HuH-7.5 (cell line): ENCODE results near the gene IL20RA.

Experiments used
- DNase-seq: peaks from one replicate; pipeline ENCODE4 v3.0.0; 2011; ENCODE audit warnings: low spot score

Gene IL20RA

DNA sequence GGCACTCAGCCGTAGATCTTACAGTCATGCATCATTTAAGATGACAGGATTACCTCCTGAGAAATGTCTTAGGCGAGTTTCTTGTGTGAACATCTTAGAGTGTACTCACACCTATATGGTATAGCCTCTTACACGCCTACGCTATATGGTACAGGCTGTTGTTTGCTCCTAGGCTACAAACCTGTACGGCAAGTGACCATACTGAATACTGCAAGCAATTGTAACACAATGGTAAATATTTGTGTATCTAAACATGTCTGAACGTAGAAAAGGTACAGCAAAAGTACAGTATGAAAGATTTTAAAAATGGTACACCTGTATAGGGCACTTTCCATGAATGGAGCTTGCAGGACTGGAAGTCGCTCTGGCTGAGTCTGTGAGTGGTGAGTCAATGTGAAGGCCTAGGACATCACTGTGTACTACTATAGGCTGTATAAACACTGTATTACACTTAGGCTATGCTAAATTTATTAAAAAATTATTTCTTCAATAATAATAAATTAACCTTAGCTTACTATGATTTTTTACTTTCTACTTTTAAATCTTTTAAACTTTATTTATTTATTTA, 541 bp upstream of the IL20RA start:
- no peak for DNase-seq

DNA sequence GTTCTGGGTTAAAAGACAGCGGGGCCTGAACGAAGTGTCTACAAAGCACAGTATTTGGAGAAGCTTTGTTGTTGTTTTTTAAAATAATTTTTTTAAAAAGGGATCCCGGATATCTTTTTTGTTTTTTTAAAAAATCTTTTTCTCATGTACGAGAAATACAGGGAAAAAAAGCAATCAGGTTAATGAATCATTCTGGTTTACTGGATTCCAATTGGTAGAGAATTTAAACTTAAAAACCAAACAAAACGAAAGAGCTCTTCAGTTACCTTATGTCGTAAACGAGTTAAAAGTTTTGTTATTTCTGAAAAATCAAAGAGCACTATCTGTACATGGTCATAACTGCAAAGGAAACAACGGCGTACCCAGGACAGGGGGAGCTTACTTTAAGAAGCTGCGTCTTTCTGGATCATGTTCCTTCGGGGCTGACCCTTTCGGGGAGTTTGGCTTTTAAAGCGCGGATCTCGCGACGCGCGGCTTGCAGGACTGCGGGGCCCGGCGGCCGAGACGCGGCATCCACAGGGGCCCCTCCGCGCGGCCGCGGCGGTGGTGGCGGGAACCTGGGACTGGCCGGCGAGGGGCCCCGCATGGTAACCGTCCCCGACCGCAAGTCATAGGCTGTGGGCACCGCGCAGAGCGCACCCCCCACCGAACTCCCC, 927 bp downstream of the IL20RA start:
- DNase-seq: peak; percentile 10

DNA sequence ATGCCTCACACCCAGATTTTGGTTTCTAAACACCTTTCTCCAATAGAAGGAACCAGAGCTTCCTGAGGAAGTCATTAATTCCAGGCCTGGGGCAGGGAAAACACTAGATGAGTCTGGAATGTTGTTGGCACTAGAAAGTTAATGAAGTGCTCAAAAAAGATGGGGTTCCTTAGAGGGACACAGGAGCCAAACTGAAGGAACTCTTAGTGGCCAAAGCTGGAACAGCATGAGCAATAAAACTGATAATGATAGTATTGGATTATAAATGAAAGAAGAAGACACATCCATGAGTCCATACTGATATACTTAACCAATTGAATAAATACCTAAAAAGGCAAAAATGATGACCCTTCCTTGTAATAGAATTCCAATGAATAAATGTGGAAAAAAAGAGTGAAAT, 4.4 kb downstream of the IL20RA start:
- DNase-seq: no peak

DNA sequence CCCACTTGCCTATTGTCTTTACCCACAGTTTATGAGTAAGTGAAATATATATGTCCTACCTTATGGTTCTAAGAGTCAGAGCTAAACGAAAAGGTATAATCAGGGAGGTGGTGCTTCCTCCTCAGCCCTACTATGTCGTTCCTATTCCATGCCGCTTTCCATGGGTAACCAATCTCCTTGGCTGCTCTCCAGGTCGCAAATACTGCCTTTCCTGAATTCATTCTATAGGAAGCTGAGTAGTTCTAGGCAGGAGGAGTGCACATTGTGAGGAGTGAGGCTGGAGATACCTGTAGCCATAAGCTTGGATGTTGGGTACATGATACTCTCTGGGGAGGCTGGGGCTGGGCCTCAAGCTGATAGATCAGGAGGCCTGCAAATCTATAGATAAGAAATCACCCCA, 5.8 kb downstream of the IL20RA start:
- no peak for DNase-seq

DNA sequence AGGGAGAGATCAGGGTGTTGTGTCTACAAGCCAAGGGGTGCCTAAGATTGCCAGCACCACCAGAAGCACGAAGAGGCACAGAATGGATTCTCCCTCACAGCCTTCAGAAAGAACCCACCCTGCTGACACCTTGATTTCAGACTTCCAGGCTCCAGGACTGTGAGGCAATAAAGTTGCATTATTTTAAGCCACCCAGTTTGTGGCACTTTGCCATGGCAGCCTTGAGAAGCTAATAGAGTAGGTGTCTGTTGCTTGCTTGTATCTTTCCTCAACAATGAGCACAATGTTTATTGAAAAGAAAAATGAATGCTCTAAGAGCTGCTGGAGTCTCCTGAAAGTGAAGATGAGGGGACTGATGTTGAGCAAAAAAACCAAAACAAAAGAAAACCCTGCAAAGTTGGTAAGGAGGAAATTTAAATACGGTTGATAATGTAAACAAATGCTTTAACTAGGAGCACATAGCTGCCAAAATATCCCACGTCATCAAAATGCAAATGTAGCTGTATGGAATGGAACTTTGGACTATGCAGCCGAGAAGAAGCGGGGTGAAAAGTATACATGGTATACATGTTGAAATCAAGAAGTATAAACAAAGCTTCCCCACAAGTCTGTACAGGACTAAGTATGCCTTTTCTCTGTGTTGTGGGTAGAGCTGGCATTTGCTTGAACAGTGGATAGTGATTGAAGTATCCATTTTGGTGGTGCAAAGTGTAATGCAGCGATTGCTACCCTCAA, 8.0 kb downstream of the IL20RA start:
- DNase-seq: no peak

DNA sequence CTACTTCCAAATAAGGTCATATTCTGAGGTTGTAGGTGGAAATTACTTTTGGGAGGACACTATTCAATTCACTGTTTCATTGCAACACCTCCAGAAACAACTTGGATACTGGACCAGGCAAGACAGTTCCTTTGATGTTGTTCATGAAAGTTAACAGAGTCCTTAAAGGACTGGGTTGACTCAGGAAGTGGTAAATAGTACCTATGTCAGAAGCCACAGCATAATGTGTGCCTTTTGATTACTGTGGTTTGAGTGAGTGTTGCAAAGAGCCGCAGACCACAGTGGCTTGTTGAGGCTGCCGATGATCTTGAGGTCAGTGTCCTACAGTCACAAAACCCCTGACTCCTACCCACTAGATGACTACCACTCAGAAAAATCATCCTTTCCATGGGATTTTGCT, 10.9 kb downstream of the IL20RA start:
- no peak for DNase-seq

DNA sequence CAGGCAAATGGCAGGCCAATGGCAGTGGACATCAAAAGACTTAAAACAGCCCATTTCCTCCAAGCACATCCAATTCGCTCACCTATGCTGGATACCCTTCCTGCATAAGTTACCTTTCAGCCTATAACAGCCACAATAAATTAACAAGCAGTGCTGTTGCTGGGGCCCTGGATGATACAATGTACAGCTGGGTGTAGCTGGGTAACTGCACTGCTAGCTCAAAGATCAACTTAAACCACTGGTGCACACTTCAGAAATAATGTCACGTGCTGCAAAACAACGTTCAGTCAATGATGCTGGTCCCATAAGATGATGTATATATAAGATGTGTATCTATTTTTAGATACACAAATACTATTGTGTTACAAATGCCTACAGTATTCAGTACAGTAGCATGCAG, 13.6 kb downstream of the IL20RA start:
- no peak for DNase-seq

DNA sequence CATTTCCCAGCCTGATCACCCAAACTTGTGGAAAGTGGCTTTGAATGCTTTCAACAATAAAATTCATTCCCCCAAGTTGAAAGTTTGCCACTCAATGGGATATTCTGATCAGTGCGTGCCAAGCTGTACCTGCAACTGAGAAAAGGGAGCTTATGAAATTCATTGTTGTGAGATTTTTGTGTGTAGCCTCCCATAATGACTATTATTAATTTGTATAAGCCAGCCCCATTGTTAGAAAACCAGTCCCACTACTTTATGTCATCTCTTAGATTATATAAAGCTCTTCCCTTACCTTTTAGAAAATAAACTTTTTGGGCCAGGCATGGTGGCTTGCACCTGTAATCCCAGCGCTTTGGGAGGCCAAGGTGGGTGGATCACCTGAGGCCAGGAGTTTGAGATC, 15.9 kb downstream of the IL20RA start:
- no peak for DNase-seq

DNA sequence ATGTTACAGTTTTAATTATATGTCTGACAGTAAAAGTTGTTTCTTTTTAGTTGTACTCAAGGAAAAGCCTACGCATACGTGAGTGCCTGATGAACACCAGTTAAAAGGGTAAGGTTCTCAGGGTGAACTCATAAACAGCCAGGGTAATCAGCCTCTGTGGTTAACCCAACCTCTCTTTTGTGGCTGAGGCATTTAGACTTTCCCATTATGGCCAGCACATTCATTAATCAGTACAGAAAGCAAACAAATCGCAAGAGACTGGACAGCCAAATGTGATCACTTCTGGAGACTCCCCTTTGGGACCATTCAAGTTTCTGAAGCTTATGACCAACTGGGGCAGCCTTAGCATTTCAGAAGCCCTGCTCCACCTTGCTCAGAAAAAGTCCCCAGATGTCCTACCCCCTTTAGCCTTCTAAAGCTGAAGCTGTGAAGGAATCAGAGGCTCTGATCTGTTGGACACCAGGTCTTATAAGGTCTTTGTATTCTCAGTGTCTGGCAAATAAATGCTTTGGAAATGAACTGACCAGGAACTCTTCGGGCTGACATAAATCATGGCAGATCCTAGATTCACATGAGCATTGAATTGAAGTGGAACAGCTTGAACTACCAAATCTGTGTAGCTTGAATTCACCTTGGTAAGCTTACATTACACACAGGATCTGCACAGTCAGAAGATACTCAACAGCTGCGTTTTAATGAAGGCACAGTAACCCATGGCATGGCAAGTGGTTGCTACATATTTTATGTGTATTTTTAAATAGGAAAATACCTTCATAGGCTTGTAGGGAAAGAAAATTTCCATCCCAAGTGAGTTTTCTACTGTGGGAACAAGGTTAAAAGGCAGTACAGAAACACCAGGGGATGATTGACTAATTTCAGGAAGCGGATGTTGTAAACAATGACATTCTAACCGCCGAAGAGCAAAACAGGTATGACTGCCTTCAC, 18.7 kb downstream of the IL20RA start:
- no peak for DNase-seq

DNA sequence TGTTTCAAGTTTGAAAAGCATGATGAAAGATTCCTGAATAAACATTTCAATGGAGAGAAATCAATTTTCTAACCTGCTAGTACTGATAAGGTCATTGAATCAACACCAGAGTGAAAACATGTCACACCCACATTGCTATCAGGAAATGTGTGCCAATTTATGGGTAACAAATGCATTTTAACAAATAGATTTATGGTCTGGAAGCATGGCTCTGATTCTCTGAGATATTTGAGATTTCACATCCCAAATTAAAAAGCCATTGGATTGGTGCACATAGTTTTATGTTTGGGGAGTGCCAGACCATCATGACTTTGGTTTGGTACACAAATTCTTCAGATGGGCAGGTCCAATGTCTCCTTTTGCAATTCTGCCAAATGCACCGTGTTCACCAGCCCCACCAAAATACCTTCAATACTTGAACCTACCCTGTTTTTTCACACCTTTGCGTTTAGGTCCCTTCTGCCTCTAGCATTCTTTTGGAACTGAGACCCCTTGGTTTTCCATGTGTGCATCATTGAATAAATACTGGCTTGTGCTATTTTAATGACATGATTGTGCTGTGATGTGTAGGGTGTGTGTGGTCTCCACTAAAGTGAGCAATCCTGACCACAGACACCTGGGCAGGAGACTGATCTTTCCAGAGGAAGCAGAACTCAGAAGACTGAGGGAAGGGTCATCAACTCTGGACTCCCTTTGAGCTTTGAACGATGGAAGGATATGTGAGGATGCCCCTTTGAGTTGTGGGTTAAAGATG, 20.4 kb downstream of the IL20RA start:
- DNase-seq: no peak

DNA sequence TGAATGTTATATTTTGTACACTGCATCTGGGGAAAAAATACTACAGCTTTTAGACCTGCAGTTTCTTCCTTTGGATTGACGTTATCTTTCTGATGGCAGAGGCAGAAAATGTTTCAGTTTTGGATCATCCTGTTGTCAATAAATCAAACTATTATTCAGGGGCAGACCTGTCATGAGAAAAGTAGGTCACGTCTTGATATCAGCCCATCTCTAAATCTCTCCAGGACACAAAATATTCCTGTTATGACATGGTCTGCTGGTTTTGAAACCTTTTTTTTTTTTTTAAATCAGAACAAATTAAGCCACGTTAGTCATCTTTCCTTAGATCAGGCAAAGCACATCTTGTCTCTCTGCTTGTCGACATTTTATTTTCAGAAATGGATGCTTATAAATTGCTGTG, 24.0 kb downstream of the IL20RA start:
- no peak for DNase-seq

DNA sequence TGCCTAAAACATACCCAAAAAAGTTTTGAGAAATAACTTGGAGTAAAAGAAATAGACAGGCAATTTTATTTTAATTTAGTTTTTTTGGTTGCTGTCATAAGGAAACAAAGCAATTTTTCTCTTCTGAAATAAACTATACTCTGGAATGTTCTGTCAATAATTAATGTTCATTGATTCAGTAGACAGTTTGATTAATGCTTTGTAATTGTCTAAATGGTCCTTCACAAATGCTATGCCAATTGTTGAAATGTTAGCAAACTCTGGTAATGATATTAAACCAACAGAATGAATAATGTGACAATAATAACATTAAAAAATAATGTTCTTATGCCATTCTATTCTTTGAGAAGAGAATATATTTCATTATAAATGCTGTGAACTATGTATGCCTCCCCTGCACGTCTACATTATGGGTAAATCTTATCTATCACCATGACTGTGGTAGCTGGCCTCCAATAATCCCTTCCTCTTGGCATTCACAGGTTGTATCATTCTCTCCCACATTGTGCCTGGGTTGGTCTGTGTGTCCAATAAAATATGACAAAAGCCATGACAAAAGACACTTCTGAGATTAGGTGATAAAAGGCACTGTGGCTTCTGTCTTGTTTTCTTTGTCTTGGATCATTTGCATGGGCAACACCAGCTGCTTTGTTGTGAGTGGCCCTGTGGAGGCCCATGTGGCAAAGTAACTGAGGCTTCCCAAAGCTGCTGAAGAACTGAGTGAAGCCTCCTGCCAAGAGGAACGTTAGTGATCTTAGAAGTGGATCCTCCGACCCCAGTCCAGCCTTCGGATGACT, 25.1 kb downstream of the IL20RA start:
- no peak for DNase-seq

DNA sequence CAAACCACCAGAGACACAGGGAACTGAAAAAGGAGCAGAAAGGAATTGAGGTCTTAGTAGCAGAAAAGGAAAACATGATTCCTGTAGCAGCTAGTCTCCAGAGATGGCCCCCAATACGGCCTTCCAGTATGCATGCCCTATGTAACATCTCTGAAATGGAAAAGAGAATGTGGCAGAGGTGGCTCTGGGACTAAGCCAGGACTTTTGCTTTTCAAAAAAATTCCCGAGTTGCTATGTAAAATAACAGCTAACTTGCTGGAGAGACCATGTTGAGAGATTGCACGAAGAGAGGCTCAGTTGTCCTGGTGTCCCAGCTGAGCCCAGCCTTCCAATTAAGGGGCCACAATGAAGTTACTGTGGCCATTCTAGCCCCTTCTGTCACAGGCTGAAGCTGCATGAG, 27.7 kb downstream of the IL20RA start:
- no peak for DNase-seq

DNA sequence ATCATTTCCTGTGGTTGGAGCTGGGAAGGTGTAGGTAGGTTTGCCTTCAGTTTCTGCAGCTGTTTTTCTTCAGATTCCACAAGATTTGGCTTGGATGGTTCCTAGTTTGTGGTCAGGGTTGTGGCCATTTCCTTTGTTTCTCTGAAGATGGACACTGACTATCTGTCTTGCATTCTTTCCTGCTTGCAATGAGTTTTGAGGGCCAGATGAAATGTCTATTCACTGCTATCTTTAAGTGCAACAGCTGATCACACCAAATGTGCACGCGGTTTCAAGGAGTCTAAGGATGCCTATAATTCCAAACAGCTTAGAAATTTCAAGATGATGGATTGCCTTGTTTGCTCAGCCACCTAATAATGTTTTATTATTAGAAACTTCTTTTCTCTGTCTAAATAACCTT, 28.4 kb downstream of the IL20RA start:
- no peak for DNase-seq

DNA sequence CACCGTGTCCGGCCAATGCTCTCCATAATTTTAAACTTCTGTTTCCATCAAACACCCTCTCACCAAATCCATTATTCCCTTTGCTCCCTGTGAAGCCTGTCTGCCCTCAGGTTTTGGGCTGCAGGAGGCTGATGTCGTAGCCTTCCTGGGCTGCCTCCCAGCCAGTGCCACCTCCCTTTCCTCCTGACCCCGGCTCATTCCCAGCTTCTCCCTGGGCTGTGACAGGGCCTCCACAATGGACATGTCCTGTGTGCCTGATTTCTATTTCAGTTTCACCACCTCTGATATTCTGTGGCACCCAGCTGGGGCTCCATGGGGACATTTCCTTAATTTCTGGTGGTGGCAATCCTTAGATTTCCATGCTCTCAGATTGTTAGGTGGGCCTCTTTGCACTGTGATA, 28.8 kb downstream of the IL20RA start:
- DNase-seq: no peak

DNA sequence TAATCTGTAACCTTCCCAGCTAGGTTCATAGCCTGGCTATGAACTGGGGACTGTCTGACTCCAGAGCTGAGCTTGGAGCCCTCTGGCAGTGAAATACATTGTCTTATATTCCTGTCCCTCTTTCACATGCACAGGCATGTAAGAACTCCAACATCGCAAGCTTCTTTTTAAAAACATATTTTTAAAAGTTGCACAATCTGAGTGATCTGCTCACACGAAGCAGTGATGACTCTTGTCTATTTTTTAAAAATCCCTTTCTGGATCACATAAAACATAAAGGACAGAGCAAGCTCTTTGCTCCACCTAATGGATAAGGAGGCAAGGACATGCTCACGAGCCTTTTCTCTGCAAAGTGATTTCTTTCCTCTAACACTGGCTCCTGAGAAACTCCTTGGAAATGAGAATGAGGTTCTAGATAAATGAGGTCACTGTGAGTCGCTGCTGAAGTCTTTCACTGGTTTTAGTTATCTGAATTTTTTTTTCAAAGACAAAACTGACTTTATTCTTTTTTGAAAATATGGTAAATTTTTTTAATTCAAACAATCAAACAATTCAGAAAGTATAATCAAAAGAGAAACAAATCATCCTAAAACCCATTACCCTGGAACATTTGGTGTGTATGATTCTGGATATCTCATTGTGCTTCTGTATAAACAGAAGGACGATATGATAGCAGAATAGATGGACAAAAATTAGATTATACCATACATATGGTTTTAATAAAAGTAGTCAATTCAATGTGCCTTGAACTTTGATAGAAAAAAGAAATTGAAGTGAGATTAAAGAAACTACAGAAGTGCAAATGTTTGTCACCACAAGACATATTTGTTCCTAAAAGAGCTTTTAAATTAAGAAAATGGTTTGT, 30.8 kb downstream of the IL20RA start:
- no peak for DNase-seq

DNA sequence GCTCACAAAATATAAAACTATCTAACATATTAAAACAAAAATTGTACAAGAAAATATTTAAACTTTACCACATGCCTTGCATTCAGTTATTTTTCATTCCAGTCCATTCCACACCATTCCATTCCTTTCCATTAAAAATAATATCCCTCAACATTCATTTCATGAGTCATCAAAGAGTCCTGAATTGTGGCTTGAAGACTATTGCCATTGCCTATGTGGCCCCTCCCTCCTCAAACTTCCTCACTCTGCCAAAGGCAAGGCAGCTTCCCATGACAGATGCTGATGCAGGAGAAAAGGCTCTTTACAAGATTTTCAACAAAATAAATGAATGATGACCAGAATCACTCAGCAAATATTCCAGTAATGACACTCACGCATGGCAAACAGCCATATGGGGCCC, 31.7 kb downstream of the IL20RA start:
- DNase-seq: no peak

DNA sequence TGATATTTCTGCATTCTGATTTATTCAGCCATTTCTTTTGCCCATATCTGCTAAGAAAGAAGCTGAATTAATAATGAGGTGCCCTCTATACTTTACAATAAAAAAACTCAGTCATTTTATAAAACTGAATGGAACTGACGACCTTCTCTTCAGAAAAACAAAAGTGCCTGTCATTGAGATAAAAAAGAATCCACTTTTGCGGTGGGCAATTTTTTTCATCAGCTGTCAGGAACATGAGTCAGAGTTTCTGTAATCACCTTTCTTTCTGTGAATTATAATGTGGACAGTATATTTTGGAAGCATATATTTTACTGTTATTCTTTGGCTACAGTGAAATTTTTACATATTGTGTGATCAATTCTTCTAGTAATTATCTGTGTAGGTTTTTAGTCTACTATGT, 33.4 kb downstream of the IL20RA start:
- no peak for DNase-seq

DNA sequence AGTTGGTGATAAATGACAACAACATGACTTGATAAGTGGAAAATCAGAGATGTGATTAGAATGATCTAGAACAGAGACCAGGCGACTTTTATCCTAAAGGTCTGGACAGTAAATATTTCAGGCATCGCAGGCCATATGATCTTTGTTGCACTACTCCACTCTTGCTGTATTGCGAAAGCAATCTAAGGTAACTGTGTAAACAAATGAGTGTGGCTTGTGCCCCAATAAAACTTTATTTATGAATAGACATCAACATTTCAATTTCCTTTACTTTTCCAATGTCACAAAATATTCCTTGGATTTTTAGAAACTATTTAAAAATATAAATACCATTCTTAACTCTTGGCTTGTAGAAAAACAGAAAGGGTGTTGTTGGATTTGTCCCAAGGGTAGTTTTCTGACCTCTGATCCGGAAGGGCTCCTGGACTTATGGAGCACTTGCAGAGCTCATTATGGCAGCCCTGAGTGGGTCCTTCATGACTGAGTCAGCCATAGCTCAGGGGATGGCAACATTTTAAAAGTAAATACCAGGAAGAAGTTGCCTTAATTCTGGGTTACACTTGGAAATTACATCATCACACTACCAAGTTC, 34.5 kb downstream of the IL20RA start:
- DNase-seq: no peak

DNA sequence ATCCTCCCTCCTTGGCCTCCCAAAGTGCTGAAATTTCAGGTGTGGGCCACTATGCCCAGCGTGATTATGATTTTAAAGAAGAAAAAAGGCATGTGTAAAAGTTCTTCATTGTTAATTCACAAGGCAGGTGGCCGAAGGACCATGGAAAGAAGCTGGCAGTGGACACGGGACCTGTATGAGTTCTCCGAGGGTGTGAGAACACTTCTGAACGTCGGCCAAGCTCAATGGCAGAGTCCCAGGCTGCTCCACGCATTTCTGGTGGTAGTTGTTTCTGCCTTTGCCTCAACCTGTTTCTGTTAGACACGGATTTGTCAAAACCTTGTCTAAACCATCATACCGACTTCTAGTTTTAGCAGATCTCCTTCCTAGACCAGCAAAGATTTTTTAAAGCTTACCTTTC, 36.6 kb downstream of the IL20RA start:
- DNase-seq: no peak
